GM19438 (cell line): Measurements from ENCODE around the gene IL17F.
"Not testable (repeated sequence)": the region's sequence is repeated elsewhere in the genome, so short reads cannot be mapped to it uniquely, and the experiment has no call there.

Source experiments
- ATAC-seq: cut with Tn5 transposase; IDR thresholded peaks from one replicate; pipeline ENCODE4 v1.9.1; 2021; ENCODE audit warnings: low read depth; ENCODE audit not compliant: unreplicated experiment

IL17F gene

DNA sequence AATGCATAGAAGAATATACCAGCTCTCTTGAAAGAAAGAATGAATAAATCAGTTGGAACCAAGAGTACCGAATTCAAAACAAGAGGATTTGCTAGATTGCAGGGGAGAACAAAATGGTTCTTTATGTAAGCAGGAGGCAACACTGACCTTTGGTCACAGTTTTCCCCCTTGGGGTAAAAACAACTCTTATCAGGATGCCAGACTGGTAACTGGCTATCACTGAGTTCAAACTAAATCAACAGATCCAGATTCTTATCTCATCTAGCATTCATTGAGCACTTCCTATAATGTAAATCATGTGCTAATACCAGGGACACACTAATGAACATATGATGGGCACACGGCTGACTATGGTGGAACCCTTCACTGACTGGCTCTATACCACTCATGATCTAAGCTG lies 4.8 kb upstream of the IL17F start:
- ATAC-seq = no peak

DNA sequence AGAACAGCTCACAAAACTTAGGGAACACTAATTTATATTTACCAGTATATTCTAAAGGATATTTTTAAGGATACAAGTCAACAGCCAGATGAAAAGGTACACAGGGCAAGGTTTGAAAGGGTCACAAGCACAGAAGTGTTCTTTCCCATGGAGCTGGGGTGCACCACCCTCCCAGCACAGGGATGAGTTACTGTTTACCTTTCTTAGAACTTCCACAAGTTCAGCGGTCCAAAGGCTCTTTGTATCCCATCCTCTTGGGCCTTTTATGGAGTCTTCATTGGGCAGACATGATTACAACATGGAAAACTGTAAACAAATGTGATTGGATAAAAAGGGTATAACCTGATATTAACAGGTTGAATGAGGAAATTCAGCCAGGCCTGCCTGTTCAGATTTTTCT lies 1.1 kb upstream of the IL17F start:
- ATAC-seq = no peak

DNA sequence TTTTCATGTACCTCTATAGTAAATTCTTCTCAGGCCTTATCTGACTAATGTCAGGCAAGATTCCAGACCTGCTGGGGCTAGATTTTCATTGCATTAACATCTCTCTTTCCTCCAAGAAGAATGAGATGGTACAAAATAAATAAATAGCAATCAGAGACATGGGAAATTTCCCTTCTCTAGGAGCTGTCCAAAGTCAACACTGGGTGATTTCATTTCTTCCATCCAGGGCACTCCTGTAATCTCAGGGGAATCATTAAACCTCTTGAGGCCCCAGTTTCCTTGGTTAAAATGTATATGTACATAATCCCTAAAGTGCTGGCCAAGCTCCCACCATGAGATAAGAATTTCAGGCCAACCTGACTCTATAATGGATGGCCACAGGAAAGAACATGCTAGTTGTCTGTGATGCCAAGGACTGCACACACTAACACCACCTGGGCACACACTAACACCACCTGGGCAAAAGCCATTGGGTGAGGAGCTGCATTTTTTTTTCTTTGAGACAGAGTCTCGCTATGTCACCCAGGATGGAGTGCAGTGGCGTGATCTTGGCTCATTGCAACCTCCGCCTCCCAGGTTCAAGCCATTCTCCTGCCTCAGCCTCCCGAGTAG lies 912 bp downstream of the IL17F start:
- no peak for ATAC-seq

DNA sequence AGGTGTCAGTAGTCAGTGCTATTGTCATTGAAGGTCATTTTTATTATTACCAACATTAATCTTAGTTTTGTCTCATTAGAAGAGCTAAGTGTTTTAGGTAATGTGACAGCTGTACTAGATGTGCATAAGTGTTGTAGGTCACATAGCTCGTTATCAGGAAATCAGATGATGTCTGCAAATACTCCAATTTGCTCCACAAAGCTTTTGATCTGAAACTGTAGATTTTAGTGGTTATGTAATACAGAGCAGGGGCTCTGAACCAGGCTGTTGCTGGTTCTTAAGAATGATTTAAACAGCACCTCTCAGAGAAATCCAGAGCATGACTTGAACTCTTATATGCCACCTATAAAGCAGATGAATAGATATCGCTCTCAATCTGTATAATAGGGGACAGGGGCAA lies 2.5 kb downstream of the IL17F start:
- no peak for ATAC-seq

GRCh38 chr6:52233975-52234823 lies 10.1 kb downstream of the IL17F start:
- peak; percentile 94 for ATAC-seq

GRCh38 chr6:52233005-52233404 lies 11.3 kb downstream of the IL17F start:
- no peak for ATAC-seq

- no peak for ATAC-seq
Measured at GRCh38 chr6:52231406-52232127, 12.7 kb downstream of the IL17F start.

GRCh38 chr6:52230685-52231084 lies 13.6 kb downstream of the IL17F start:
- ATAC-seq = no peak

DNA sequence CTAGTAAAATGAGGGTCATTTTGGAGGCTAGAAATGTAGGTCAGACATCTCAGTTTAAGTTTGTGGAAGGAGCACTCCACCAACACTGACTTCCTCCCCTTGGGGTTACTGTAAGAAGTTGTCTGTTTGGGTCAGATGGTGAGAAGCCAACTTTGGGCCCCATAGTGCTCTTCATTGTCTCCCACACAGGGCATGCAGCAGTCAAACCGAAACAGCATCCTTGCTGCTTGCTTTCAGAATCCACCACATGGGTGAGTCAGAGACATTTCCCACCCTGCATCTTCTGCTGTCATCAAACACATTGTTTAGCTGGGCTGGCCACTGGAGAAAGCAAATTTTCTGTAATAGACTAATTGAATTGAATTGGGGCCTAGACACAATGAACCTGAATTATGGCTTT lies 16.8 kb downstream of the IL17F start:
- peak; percentile 100 for ATAC-seq

GRCh38 chr6:52221302-52221701 lies 23.0 kb downstream of the IL17F start:
- ATAC-seq = no peak

DNA sequence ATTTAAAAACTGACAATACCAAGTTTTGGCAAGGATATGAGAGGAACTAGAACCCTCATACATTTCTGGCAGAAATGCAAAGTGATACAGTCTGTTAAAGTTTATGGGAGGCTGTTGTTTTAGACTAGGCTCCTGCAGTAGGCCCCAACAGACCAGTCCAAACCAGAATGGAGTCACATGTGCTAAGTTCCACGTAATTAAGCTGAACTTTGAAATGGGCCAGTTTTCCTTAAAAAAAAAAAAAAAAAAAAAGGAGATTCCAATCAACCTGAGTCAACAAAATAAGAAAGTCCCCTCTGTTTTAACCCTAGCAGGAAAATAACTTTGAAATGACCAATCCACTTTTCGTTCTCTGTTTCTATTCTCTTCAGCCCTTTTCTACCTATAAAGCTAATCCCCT lies 26.5 kb downstream of the IL17F start:
- no peak for ATAC-seq

DNA sequence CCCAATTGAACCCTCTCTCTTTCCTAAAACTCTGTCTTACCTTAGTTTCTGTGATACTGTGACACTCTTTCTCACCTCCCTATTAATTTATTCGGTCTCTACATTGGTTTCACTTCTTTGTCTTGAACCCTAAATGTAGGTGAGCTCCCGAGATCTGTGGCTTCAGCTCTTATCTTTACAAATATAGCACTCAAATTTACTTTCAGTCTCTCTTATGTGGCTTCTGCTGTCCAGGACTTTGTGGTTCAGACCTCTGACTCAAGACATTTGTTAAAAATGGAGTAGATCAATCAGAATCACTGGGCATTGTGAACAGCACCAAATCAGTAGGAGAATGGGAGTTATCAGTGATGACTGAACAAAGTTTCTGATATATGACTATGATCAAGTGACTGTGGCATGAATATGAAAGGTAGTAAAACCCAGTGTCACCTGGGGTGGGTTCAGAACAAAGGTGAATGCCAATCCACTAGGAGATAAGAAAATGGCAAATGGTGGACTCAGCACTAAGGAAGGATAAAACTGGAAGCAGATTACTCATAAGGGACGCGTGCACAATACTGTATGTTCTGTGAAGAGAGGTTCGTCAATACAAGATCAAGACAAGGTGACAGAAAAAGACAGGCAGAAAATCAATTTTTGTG lies 27.2 kb downstream of the IL17F start:
- ATAC-seq = no peak

DNA sequence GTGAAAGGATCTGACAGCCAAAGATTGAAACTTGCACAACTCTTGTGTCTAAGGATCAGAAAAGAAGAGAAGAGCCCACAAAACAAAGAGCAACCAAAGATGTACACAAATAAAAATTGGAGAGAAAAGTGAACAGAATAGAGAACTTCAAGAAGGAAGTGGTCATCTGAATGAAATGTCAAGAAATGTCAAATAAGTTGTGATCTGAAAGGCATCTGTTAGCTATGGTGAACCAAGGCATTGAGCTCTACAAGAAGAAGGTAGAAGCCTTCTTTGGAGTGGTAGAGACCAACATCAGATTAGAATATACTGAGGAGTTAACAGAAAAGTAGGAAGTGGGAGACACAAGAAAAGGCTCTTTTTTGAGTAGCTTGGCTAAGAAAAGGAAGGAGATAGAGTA lies 28.5 kb downstream of the IL17F start:
- no peak for ATAC-seq

GRCh38 chr6:52213127-52213526 lies 31.2 kb downstream of the IL17F start:
- ATAC-seq = no peak

GRCh38 chr6:52210227-52210626 lies 34.1 kb downstream of the IL17F start:
- ATAC-seq = peak; percentile 78

DNA sequence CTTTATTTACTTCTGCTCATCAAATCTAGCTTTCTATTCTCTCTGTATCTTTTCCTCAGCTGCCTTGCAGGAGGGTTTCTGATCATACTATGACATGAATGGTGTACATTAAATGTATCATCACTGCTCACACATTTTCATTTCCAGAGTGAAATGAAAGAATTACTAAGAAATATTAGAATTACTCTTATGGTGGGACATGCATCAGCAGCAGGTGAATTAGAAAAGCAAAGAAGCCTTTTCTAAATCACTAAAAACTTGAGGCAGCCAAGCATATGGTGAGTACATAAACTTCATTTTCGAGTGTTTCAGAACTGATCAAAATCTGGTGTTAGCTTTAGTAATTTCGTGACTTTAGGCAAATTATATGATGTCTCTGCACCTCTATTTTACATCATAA lies 34.5 kb downstream of the IL17F start:
- peak; percentile 27 for ATAC-seq

GRCh38 chr6:52208612-52209011 lies 35.7 kb downstream of the IL17F start:
- ATAC-seq = no peak

DNA sequence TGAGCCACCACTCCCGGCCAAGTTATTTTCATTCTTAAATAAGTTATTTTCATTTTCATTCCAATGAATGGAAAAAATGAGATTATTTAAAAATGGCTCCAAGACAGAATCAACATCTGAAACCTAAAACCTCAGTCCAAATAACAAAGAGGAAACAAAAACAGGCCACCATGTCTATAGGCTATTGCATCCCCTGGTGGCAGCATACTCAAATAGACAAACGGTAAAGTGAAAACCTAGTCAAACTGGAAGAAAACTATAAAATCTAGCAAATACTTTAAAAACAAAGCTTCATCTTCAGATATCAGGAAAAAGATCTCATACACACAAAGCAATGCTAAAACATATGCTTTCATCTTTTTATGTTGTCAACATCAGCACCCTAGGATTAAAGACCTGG lies 37.2 kb downstream of the IL17F start:
- no peak for ATAC-seq

DNA sequence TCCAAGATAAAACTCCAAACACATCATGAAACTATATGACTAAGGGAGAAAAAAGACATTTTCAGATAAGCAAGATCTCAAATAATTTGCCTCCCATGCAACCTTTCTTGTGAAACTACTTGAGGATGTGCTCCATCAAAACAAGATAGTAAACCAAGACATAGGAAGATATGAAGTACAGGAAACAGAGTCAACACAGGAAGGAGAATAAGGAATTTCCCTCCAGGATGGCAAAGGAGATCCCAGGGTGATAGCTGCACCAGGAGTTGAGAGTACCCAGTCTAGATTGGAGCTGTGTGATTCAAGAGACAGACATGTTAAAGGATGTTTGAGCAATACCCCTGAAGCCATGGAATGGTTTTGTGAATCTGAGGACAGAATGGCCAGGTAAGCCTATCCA lies 42.8 kb downstream of the IL17F start:
- ATAC-seq = no peak

DNA sequence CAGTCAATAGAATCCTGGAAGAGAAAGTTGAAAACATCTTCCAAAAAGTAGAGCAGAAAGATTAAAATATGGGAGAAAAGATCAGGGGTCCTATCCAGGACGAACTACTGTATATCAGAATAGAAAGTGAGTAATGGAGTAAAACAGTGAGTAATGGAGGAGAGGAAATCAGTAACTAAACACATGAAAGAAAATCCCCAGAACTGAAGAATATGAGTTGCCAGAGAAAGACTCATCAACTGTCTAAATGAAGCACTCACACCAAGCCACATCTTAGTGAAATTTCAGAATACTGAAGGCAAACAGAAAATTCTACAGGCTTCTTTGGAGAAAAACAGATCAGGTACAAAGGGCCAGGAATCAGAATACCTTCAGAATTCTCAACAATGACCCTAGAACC lies 43.3 kb downstream of the IL17F start:
- no peak for ATAC-seq

- not testable (repeated sequence) for ATAC-seq
Measured at GRCh38 chr6:52200088-52200487, 44.2 kb downstream of the IL17F start.
